SU-DHL-6 (cell line): ENCODE data around the gene PYDC1.

ENCODE experiments used
- H2AFZ ChIP-seq: fragments of 200-600 bp; sonication (generic); 2 replicates; pipeline ENCODE4 v1.6.1; 2014; ENCODE audit warnings: low read depth, mild to moderate bottlenecking, moderate library complexity, mixed read lengths, antibody characterized with exemption, low read length; ENCODE audit not compliant: severe bottlenecking
- H3F3A ChIP-seq: fragments of 200-600 bp; shearing (Covaris generic); 2 replicates; pipeline ENCODE4 v1.6.0; 2016; ENCODE audit warnings: antibody characterized with exemption, mild to moderate bottlenecking; ENCODE audit not compliant: insufficient read depth
- H3K27ac ChIP-seq: fragments of 200-600 bp; sonication (generic); 2 replicates; pipeline ENCODE4 v1.5.1; 2016; ENCODE audit warnings: low read depth, mild to moderate bottlenecking, low read length, moderate library complexity, mixed read lengths
- H3K27me3 ChIP-seq: fragments of 200-600 bp; sonication (generic), shearing (Covaris generic); 2 replicates; pipeline ENCODE4 v1.6.0; 2014; ENCODE audit warnings: mild to moderate bottlenecking, low read length
- H3K36me3 ChIP-seq: fragments of 200-600 bp; sonication (generic); 2 replicates; pipeline ENCODE4 v1.6.1; 2014; ENCODE audit warnings: mild to moderate bottlenecking, low read length, mixed read lengths
- H3K4me2 ChIP-seq: fragments of 300-600, 200-600 bp; shearing (Covaris generic), sonication (generic); 2 replicates; pipeline ENCODE4 v1.6.0; 2014; ENCODE audit warnings: low read length, low read depth, mild to moderate bottlenecking; ENCODE audit not compliant: poor library complexity, severe bottlenecking
- H3K4me3 ChIP-seq: fragments of 200-600 bp; sonication (generic); 2 replicates; pipeline ENCODE4 v1.5.1; 2014; ENCODE audit warnings: antibody characterized with exemption, low read length, mild to moderate bottlenecking, mixed read lengths; ENCODE audit not compliant: insufficient read depth, poor library complexity, severe bottlenecking
- H3K79me2 ChIP-seq: fragments of 200-600 bp; sonication (generic); 2 replicates; pipeline ENCODE4 v1.6.1; 2014; ENCODE audit warnings: mild to moderate bottlenecking, low read length, moderate library complexity; ENCODE audit not compliant: insufficient read depth
- H3K9ac ChIP-seq: fragments of 200-600 bp; sonication (generic); 2 replicates; pipeline ENCODE4 v1.7.0; 2014; ENCODE audit warnings: mild to moderate bottlenecking, low read length
- H3K9me2 ChIP-seq: fragments of 200-600 bp; sonication (generic); replicated peaks from 2 replicates; pipeline ENCODE4 v1.6.1; 2014; ENCODE audit warnings: low read length; ENCODE audit not compliant: insufficient read depth
- H3K9me3 ChIP-seq: fragments of 200-600 bp; sonication (generic); 2 replicates; pipeline ENCODE4 v1.6.1; 2014; ENCODE audit warnings: low read length, mixed read lengths; ENCODE audit not compliant: insufficient read depth
- H4K20me1 ChIP-seq: fragments of 200-600 bp; sonication (generic); 2 replicates; pipeline ENCODE4 v1.6.1; 2014; ENCODE audit warnings: low read depth, mild to moderate bottlenecking, antibody characterized with exemption, low read length, moderate library complexity, mixed read lengths
- EZH2phosphoT487 ChIP-seq: fragments of 200-600 bp; sonication (generic), shearing (Covaris generic); conservative IDR thresholded peaks from 2 replicates; pipeline ENCODE4 v1.6.1; 2018; ENCODE audit warnings: mild to moderate bottlenecking, antibody characterized with exemption, low read length, moderate library complexity, mixed read lengths
- TF ChIP-seq, protein P1 (sequence below): fragments of 200-600 bp; sonication (generic); IDR thresholded peaks from one replicate; pipeline ENCODE4 v1.5.1; 2017; ENCODE audit warnings: antibody characterized with exemption, mild to moderate bottlenecking, low read length, moderate library complexity; ENCODE audit not compliant: insufficient read depth, poor library complexity, severe bottlenecking

PYDC1 gene

GRCh38 chr16:31190061-31190460 lies 26.9 kb downstream of the PYDC1 start:
- Histone ChIP-seq H3K9me3 (no peaks in the 10 kb centered on the region), H3K27ac (no peak overlapping the region), H2AFZ (no peak overlapping the region), H3K9me2 (no peaks in the 10 kb centered on the region), H3K27me3 (no peaks in the 10 kb centered on the region), H3K4me3 (no peak overlapping the region), H3K9ac (no peak overlapping the region), H3K79me2 (peaks cover 46% of the 10 kb centered on the region), H3K36me3 (peaks cover 89% of the 10 kb centered on the region), H3K4me2 (no peak overlapping the region), H3F3A (peaks cover 64% of the 10 kb centered on the region), H4K20me1 (peaks cover 71% of the 10 kb centered on the region)
- TF ChIP-seq EZH2phosphoT487 = no peak
- TF ChIP-seq, protein P1, sequence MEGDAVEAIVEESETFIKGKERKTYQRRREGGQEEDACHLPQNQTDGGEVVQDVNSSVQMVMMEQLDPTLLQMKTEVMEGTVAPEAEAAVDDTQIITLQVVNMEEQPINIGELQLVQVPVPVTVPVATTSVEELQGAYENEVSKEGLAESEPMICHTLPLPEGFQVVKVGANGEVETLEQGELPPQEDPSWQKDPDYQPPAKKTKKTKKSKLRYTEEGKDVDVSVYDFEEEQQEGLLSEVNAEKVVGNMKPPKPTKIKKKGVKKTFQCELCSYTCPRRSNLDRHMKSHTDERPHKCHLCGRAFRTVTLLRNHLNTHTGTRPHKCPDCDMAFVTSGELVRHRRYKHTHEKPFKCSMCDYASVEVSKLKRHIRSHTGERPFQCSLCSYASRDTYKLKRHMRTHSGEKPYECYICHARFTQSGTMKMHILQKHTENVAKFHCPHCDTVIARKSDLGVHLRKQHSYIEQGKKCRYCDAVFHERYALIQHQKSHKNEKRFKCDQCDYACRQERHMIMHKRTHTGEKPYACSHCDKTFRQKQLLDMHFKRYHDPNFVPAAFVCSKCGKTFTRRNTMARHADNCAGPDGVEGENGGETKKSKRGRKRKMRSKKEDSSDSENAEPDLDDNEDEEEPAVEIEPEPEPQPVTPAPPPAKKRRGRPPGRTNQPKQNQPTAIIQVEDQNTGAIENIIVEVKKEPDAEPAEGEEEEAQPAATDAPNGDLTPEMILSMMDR = no peak

- no peaks in the 10 kb centered on the region for H3K9me3 ChIP-seq
- TF ChIP-seq EZH2phosphoT487 = no peak
- TF ChIP-seq, protein P1 = no peak
- H3K9ac ChIP-seq = no peak overlapping the region
- H3K4me3 ChIP-seq = no peak overlapping the region
- peaks cover 69% of the 10 kb centered on the region for H4K20me1 ChIP-seq
- H3K9me2 ChIP-seq = no peaks in the 10 kb centered on the region
- H3K79me2 ChIP-seq = peaks cover 52% of the 10 kb centered on the region
- H3K36me3 ChIP-seq = peaks cover 88% of the 10 kb centered on the region
- peaks cover 57% of the 10 kb centered on the region for H3F3A ChIP-seq
- H3K4me2 ChIP-seq = no peak overlapping the region
- H3K27ac ChIP-seq = no peak overlapping the region
- H2AFZ ChIP-seq = no peak overlapping the region
- H3K27me3 ChIP-seq = no peaks in the 10 kb centered on the region
Observed at GRCh38 chr16:31189412-31189778, 27.5 kb downstream of the PYDC1 start.

DNA sequence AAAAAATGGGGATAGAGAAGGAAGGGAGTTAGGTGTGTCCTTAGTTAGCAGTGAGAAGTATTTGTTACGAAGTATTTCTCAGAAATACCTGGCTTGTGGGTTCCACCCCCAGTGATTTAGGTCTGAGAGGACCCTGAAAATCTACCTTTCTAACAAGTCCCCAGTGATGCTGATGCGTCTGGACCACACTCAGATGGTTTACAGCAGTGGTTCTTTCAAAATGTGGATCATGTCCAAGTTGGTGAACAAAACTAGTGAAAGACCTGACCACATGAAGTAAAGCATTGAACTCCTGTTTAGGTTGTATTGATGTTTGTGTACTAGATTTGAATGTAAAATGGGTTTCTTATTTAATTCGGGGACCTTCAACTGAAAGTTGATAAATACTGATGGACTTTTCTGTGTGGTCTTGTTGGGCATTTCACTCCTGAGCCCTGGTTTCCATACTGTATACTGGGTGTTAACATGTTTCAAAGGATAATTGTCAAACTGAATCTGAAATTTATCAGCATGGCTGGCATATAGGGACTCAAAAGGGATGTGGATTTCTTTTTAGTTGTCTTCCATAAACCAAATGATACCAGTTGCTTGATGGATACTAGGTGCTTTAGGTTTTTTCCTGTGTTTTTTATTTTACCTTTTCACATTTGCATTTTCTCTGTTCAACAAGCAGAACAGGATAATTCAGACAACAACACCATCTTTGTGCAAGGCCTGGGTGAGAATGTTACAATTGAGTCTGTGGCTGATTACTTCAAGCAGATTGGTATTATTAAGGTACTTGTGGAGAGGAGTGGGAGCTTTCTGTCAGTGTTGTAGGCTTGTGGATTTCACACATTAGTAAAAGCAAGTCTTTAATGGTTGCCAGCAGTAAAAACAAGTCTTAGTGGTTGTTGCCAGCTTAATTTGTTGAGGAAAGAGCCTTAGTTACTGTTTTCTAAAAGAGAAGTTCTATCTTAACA lies 28.2 kb downstream of the PYDC1 start:
- Histone ChIP-seq H3K4me2 (no peak overlapping the region), H4K20me1 (peaks cover 74% of the 10 kb centered on the region), H3F3A (peaks cover 51% of the 10 kb centered on the region), H3K36me3 (peaks cover 88% of the 10 kb centered on the region), H3K27ac (no peak overlapping the region), H3K9me3 (no peaks in the 10 kb centered on the region), H2AFZ (no peak overlapping the region), H3K9me2 (no peaks in the 10 kb centered on the region), H3K27me3 (no peaks in the 10 kb centered on the region), H3K79me2 (peaks cover 58% of the 10 kb centered on the region), H3K4me3 (no peak overlapping the region), H3K9ac (no peak overlapping the region)
- TF ChIP-seq, protein P1 = no peak
- TF ChIP-seq EZH2phosphoT487 = no peak
